ENCODE measurements around the gene INKA2.
A peak's percentile ranks its signal among the peaks of the same experiment; 100 is the strongest.

INKA2 gene

GRCh38 chr1:111761717-111762116 is 22.5 kb upstream of the INKA2 start:
- no peaks in the 10 kb centered on the region for H3K27me3 Mint-ChIP-seq (ENCODE audit: low read depth)
- H3K36me3 Mint-ChIP-seq (ENCODE audit: low read depth), result peaks cover 46% of the 10 kb centered on the region
- no peaks in the 10 kb centered on the region for H3K9me3 Mint-ChIP-seq
- peaks cover 20% of the 10 kb centered on the region for H3K4me1 Mint-ChIP-seq (ENCODE audit: low read depth)
- H3K4me3 Mint-ChIP-seq, result no peak overlapping the region
- H3K27ac Mint-ChIP-seq, result no peak overlapping the region

GRCh38 chr1:111758373-111758772 is 19.2 kb upstream of the INKA2 start:
- Mint-ChIP-seq H3K9me3 (no peaks in the 10 kb centered on the region), H3K27me3 (ENCODE audit: low read depth) (peaks cover 5% of the 10 kb centered on the region), H3K4me1 (ENCODE audit: low read depth) (peaks cover 26% of the 10 kb centered on the region), H3K4me3 (peak overlapping the region; percentile 36), H3K27ac (peak overlapping the region; percentile 23), H3K36me3 (ENCODE audit: low read depth) (peaks cover 26% of the 10 kb centered on the region)

- peaks cover 30% of the 10 kb centered on the region for H3K4me1 Mint-ChIP-seq (ENCODE audit: low read depth)
- H3K4me3 Mint-ChIP-seq, result peak overlapping the region; percentile 89
- peaks cover 18% of the 10 kb centered on the region for H3K27me3 Mint-ChIP-seq (ENCODE audit: low read depth)
- H3K36me3 Mint-ChIP-seq (ENCODE audit: low read depth), result peaks cover 13% of the 10 kb centered on the region
- no peaks in the 10 kb centered on the region for H3K9me3 Mint-ChIP-seq
- peak overlapping the region; percentile 99 for H3K27ac Mint-ChIP-seq
These were observed 16.9 kb upstream of the INKA2 start for GRCh38 chr1:111756124-111756513.

DNA sequence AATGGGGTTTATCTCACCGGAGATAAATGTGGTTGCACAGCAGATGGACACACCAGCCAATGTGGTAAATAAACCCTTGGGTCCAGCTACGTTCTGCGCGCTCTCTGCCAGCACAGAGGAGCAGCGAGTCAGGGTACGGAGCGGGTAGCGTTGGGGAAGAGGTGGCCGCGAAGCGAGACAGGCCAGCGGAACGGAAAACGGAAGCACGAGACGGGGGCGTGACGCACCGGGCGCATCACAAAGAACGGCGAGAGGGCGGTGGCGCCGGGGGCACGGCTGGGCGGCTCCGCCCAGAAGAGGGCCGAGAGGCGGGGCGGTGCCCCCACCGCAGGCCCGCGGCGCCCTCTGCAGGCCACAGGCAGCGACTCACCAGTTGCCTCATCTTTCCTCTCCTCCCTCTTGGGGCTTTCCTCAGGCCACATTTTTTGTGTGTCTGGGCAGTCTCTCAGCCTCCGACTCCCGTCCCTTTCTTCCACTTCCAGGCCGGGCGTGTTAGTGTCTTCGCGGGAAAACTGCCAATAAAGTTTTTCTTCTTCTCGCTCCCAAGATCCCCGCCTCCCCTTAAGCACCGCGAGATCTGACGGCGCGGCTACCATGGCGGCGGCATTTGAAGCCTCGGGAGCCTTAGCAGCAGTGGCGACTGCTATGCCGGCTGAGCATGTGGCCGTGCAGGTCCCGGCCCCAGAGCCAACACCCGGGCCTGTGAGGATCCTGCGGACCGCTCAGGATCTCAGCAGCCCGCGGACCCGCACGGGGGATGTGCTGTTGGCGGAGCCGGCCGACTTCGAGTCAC is 16.3 kb upstream of the INKA2 start, which contains the start of gene DDX20:
TSS of gene DDX20 (plus strand) at position 571 of the 793 bp plus-strand sequence. CDS start at position 595, 24 bp downstream.
- Mint-ChIP-seq H3K27me3 (ENCODE audit: low read depth) (peaks cover 24% of the 10 kb centered on the region), H3K27ac (peak within 1 kb of the TSS; percentile 99), H3K4me3 (peak within 1 kb of the TSS; percentile 89), H3K4me1 (ENCODE audit: low read depth) (peaks cover 30% of the 10 kb centered on the region), H3K9me3 (no peaks in the 10 kb centered on the region), H3K36me3 (ENCODE audit: low read depth) (peaks cover 13% of the 10 kb centered on the region)

- H3K4me3 Mint-ChIP-seq, result peak overlapping the region; percentile 89
These were observed 15.8 kb upstream of the INKA2 start for GRCh38 chr1:111754984-111755330.

GRCh38 chr1:111751906-111752575 is 12.8 kb upstream of the INKA2 start:
- Mint-ChIP-seq H3K27me3 (ENCODE audit: low read depth) (peaks cover 30% of the 10 kb centered on the region), H3K4me3 (no peak overlapping the region), H3K9me3 (no peaks in the 10 kb centered on the region), H3K36me3 (ENCODE audit: low read depth) (peaks cover 1% of the 10 kb centered on the region), H3K27ac (no peak overlapping the region), H3K4me1 (ENCODE audit: low read depth) (peaks cover 20% of the 10 kb centered on the region)

More at GRCh38 chr1:111754984-111755330, 15.8 kb upstream of the INKA2 start:
- no peaks in the 10 kb centered on the region for H3K9me3 Mint-ChIP-seq
- peaks cover 27% of the 10 kb centered on the region for H3K4me1 Mint-ChIP-seq (ENCODE audit: low read depth)
- H3K27me3 Mint-ChIP-seq (ENCODE audit: low read depth), result peaks cover 25% of the 10 kb centered on the region
- peak overlapping the region; percentile 90 for H3K27ac Mint-ChIP-seq
- H3K36me3 Mint-ChIP-seq (ENCODE audit: low read depth), result peaks cover 10% of the 10 kb centered on the region

GRCh38 chr1:111750856-111751255 is 11.7 kb upstream of the INKA2 start:
- Mint-ChIP-seq H3K36me3 (ENCODE audit: low read depth) (no peaks in the 10 kb centered on the region), H3K27me3 (ENCODE audit: low read depth) (peaks cover 30% of the 10 kb centered on the region), H3K4me1 (ENCODE audit: low read depth) (peaks cover 14% of the 10 kb centered on the region), H3K27ac (no peak overlapping the region), H3K4me3 (no peak overlapping the region), H3K9me3 (no peaks in the 10 kb centered on the region)

DNA sequence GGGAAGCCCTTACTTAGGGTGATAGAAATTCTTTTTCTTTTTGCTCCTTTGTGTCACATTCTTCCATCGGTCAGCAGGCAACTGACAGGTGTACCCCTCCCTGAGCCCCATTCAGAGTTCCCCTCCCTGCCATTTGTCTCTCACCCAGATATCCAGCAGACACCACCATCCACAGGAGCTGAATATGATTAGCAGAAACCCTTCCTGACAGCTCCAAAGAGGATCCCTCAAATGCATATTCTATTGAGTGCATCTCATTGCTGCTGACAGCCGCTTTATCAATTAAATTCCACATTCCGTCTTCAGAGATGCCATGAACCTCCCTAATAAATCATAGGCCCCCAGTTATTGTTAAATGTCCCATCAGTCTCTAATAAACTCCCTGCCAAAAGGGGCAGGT is 10.4 kb upstream of the INKA2 start:
- peaks cover 30% of the 10 kb centered on the region for H3K27me3 Mint-ChIP-seq (ENCODE audit: low read depth)
- no peaks in the 10 kb centered on the region for H3K36me3 Mint-ChIP-seq (ENCODE audit: low read depth)
- H3K9me3 Mint-ChIP-seq, result no peaks in the 10 kb centered on the region
- H3K4me1 Mint-ChIP-seq (ENCODE audit: low read depth), result peaks cover 9% of the 10 kb centered on the region
- no peak overlapping the region for H3K27ac Mint-ChIP-seq
- H3K4me3 Mint-ChIP-seq, result no peak overlapping the region

DNA sequence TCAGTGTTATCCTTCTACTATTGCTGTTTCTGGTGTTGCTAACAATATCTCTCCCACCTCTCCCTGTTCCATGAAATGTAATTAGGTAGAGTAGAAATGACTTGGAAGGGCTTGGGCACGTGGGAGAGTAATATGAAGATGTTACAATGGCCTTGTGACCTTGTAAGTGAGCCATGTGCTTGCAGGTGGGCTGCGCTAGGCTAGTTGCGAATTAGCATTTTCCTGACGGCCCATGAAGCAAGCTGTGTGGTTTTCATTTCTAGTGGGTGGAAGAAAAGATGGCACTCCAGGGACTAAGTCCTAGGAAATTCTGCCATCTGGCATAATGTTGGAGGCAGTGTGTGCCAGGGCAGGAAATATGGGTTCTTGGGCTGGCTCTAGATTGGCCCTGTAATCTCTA is 8.8 kb upstream of the INKA2 start:
- Mint-ChIP-seq H3K4me1 (ENCODE audit: low read depth) (peaks cover 6% of the 10 kb centered on the region), H3K36me3 (ENCODE audit: low read depth) (no peaks in the 10 kb centered on the region), H3K27ac (no peak overlapping the region), H3K27me3 (ENCODE audit: low read depth) (peaks cover 33% of the 10 kb centered on the region), H3K9me3 (no peaks in the 10 kb centered on the region), H3K4me3 (no peak overlapping the region)

GRCh38 chr1:111747282-111747734 is 8.1 kb upstream of the INKA2 start:
- Mint-ChIP-seq H3K4me1 (ENCODE audit: low read depth) (peaks cover 6% of the 10 kb centered on the region), H3K4me3 (no peak overlapping the region), H3K27ac (no peak overlapping the region), H3K9me3 (no peaks in the 10 kb centered on the region), H3K36me3 (ENCODE audit: low read depth) (no peaks in the 10 kb centered on the region), H3K27me3 (ENCODE audit: low read depth) (peaks cover 37% of the 10 kb centered on the region)

GRCh38 chr1:111746614-111746999 is 7.4 kb upstream of the INKA2 start:
- Mint-ChIP-seq H3K9me3 (no peaks in the 10 kb centered on the region), H3K36me3 (ENCODE audit: low read depth) (no peaks in the 10 kb centered on the region), H3K27me3 (ENCODE audit: low read depth) (peaks cover 39% of the 10 kb centered on the region), H3K4me1 (ENCODE audit: low read depth) (peaks cover 4% of the 10 kb centered on the region), H3K27ac (no peak overlapping the region), H3K4me3 (no peak overlapping the region)

DNA sequence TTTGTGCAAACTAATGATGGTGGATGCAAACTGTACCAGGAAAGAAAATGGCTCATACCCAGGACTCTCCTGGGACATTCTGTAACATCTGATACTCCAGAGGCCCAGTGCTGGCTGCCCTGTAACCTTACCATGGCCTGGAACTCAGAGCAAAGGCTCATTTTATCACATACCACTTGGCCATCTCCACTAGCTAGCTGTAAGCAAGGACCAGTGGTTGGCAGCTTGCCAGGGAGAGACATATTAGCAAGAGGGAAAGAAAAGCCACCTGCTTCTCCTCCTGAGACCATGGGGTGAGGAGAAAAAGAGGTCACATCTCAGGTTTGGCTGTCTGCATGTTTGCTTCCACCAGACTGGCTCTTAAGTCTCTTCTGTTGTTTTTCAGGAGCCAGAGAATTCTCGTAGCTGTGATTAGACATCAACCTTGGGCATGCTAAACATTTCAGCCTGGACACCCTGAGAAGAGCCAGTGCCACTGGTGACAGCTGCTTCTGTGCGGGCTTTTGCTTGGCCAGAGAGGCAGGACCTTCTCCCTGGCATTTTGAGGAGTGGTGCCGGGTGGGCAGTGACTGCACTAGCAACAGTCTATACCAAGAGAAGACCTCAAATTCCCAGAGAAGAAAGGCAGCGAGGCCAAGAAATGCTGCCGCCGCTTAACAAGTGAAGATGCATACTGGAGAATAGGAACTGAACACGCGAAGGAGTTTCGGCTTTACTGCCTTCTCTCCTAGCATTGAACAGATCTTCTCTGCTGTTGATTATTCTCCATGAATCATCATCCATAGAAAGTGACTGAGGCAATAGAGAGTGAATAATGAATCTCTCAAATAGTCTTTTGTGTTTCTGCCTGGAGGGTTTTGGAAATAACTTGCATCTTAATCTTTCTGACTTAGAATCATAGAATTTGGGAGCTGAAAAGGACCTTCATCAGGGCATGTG is 6.7 kb upstream of the INKA2 start:
- H3K4me1 Mint-ChIP-seq (ENCODE audit: low read depth), result peaks cover 5% of the 10 kb centered on the region
- H3K27ac Mint-ChIP-seq, result no peak overlapping the region
- H3K4me3 Mint-ChIP-seq, result no peak overlapping the region
- H3K27me3 Mint-ChIP-seq (ENCODE audit: low read depth), result peaks cover 39% of the 10 kb centered on the region
- H3K9me3 Mint-ChIP-seq, result no peaks in the 10 kb centered on the region
- H3K36me3 Mint-ChIP-seq (ENCODE audit: low read depth), result no peaks in the 10 kb centered on the region

DNA sequence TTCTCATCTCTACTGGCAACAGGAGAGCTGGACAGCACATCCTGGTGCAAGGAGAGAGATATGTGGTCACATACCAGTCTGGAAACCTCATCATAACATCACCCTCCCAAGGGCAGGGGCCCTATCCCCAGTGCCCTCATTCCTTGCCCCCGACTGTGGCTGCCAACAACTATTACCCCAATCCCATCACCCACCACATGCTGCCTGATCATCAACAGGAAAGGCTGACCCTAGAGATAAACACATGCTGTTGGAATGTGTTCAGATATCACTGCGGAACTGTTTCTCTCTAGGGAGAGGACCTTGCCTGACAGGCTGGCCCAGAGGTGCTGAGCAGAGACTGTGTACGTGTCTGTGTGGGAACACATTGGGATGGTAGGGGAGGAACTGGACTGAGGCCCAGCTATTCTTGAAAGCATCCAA is 4.5 kb upstream of the INKA2 start:
- H3K9me3 Mint-ChIP-seq, result no peaks in the 10 kb centered on the region

GRCh38 chr1:111742938-111743549 is 3.8 kb upstream of the INKA2 start:
- H3K27me3 Mint-ChIP-seq (ENCODE audit: low read depth), result peaks cover 48% of the 10 kb centered on the region
- H3K4me1 Mint-ChIP-seq (ENCODE audit: low read depth), result peaks cover 18% of the 10 kb centered on the region
- H3K36me3 Mint-ChIP-seq (ENCODE audit: low read depth), result no peaks in the 10 kb centered on the region
- no peak overlapping the region for H3K27ac Mint-ChIP-seq
- H3K9me3 Mint-ChIP-seq, result no peaks in the 10 kb centered on the region
- no peak overlapping the region for H3K4me3 Mint-ChIP-seq

More for the DNA sequence above, 4.5 kb upstream of the INKA2 start:
- Mint-ChIP-seq H3K36me3 (ENCODE audit: low read depth) (no peaks in the 10 kb centered on the region), H3K4me1 (ENCODE audit: low read depth) (peaks cover 17% of the 10 kb centered on the region), H3K4me3 (no peak overlapping the region), H3K27me3 (ENCODE audit: low read depth) (peaks cover 45% of the 10 kb centered on the region), H3K27ac (no peak overlapping the region)

Data from T-helper 1 cell treated with Interleukin-12 subunit alpha and Interleukin-12 subunit beta and Interleukin-4 antibody, amounts not matched to agents 30 μg/mL and 1 μg/mL, for 36 hours (primary cell).